Suppressor macrophage treated with lipopolysaccharide for 4 hours (primary cell): ENCODE results near the gene ZNRF1.
A peak's percentile ranks its signal among the peaks of the same experiment; 100 is the strongest.
"Not testable (repeated sequence)": the region's sequence is repeated elsewhere in the genome, so short reads cannot be mapped to it uniquely, and the experiment has no call there.

Source experiments
- DNase-seq: peaks from one replicate; pipeline ENCODE4 v3.0.0-alpha.2; 2020

The ZNRF1 gene

GRCh38 chr16:74998481-74999218 is at the start of gene ZNRF1:
ZNRF1 (plus strand) TSS chr16:74999024; CDS start chr16:74999672, 648 bp downstream.
- DNase-seq, result peak; percentile 91

DNA sequence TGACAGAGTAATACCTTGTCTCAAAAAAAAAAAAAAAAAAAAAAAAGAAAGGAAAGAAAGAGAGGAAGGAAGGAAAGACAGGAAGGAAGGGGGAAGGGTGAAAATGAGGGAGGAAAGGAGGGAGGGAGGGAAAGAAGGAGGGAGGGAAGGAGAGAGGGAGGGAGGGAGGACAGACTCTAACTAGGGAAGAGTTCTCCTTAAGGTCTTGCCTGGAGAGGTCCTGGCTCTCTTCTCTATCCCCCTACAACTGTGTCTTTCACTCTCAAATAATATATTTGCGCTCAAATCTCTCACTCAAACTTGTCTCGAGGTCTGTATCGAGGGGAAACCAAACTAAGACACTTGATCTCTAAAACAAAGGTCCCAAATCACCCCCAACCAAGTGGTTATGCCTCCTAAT is 49.5 kb upstream of the ZNRF1 start:
- DNase-seq, result no peak

- DNase-seq, result no peak
Measured at GRCh38 chr16:74950511-74950910, 48.3 kb upstream of the ZNRF1 start.

DNA sequence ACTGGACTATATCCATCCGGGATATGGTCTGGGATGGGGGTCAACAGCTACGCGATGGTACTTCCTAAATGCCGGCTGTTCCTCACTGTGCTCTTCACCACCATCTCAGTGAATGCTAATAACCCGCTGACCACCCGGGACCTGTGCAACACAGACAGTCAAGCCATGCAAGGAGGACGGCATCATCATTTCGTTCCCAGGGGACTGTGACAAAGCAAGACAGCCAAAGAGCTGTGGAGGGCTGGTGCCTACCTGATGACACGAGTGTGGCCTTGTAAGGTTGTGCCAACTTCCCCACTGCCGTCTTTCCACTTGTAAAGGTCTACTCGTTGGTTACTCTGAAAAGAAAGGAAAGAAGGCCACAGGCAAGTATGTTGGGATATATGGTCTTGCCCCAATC is 47.6 kb upstream of the ZNRF1 start:
- no peak for DNase-seq

DNA sequence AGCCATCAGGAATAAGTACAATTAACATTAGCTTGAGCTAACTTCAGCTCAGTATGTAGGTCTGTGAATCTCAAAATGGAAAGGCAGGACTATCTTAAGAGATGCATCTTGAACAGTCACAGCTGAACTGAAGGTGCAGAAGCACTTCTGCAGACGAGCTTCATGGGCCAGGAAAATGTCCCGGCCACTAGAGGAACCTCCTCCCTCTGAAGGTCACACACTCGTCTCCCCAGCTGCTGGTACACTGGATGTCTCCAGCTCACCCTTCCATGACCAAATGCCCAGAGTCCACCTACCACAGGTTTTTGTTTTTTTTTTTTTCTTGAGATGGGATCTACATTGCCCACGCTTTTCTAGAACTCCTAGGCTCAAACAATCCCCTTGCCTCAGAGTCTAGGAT is 47.1 kb upstream of the ZNRF1 start:
- DNase-seq, result no peak

DNA sequence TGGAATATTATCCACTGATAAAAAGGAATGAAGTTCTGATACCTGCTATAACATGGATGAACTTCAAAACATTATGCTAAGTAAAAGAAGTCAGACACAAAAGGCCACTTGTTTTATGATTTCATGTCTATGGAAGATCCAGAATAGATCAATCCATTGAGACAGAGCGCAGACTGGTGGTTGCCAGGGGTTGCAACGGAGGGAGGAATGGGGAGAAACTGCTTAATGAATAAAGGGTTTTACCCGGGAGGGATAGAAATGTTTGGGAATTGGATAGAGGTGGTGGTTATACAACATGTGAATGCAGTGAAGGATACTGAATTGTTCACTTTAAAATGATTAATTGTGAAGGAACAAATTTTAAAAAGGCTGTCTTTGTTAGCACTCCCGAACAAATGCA is 44.1 kb upstream of the ZNRF1 start:
- no peak for DNase-seq

DNA sequence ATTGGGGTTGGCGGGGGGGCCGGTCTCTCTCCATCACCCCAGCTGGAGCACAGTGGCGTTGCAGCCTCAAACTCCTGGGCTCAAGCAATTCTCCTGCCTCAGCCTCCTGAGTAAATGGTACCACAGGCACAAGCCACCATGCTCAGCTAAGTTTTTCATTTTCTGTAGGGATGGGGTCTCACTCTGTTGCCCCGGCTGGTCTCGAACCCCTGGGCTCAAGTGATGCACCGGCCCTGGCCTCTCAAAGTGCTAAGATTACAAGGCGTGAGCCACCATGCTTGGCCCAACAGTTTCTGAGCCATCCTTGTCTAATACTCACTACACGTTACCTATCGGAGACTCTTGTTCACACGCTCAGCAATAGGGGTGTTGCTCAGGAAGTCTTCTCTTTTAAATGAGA is 25.5 kb upstream of the ZNRF1 start:
- DNase-seq, result no peak

DNA sequence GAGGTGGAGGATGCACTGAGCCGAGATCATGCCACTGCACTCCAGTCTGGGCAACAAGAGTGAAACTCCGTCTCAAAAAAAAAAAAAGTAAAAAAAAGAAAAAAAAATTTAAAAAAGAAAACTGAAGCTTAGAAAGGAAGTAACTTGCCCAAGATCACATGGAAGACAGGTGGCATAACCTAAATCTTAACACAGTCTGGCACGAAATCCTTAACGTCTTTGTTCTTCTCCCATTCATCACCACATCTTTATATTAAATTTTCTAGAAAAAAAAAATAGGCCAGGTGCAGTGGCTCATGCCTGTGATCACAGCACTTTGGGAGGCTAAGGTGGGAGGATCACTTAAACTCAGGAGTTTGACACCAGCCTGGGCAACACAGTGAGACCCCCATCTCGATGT is 23.2 kb upstream of the ZNRF1 start:
- DNase-seq, result no peak

GRCh38 chr16:74982256-74982655 is 16.6 kb upstream of the ZNRF1 start:
- DNase-seq, result no peak

GRCh38 chr16:74984194-74984528 is 14.7 kb upstream of the ZNRF1 start:
- no peak for DNase-seq

DNA sequence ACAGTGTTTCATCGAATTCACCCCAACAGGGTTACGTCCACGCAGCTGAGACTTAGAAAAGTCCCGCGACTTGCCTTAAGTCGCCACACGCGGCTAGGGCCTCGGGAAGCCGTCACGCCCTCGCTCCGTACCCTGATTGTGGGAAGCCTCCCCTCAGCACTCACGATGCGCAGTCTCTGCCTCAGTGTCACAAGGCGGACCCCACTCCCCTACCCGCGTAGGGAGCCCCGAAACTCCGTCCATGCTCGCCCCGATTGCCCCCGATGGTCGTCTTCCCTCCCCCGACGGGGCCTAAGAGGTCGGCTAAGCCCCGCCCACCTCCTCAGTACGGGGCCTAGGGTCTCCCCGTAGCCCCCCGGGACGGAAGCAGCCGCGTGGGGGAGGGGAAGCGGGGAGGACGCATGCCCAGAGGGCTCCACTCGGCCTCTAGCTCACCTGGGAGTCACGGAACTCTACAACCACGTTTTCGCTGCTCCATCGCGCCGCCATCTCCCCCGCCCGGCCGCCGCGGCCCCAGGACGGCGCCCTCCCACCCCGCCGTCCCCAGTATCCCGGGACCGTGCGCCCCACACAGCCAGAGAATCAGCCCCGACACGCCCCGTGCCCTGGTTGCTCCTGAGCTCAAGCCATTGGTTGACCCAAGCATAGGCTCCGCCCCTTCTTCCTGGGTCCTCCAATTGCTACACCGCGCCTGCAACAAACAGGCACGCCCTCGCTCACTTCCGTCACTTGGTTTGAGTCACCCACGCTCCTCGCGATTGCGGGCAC is 14.1 kb upstream of the ZNRF1 start, which contains the start of gene WDR59:
WDR59 (minus strand) TSS at position 595 of the 768 bp plus-strand sequence; CDS start at position 489, 106 bp downstream.
- peak; percentile 100 for DNase-seq

- DNase-seq, result no peak
Measured at GRCh38 chr16:74987027-74987681, 11.7 kb upstream of the ZNRF1 start.

GRCh38 chr16:74989864-74990263 is 9.0 kb upstream of the ZNRF1 start:
- not testable (repeated sequence) for DNase-seq

GRCh38 chr16:74990832-74991231 is 8.0 kb upstream of the ZNRF1 start:
- DNase-seq, result no peak

DNA sequence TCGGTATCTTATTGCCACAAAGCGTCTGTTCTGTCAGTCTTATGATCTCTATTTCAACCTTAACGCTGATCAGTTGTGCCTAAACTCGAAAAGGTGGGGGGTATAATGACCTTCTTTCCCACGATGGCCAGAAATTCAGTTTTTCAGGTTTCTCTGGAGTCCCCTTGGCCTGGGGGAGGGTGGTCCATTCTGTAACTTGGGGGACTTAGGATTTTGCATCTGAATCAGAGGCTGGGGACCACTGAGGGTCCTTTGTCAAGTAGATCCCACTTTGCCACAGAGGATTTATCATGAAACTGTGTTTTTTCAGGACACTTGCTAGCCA is 7.6 kb upstream of the ZNRF1 start:
- no peak for DNase-seq

GRCh38 chr16:74991593-74992403 is 7.0 kb upstream of the ZNRF1 start:
- no peak for DNase-seq

DNA sequence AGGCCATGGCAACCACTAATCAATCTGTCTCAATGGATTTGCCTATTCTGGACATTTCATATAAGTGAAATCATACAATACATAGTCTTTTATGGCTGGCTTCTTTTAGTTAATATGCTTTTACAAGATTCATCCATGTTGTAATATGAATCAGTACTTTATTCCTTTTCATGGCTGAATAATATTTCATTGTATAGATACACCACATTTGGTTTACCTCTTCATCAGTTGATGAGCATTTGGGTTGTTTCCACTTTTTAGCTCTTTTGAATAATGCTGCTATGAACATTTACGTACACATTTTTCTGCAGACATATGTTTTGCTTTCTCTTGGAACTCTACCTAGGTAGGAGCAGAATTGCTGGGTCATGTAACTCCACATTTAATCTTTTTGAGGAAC is 2.8 kb upstream of the ZNRF1 start:
- no peak for DNase-seq

- DNase-seq, result no peak
Measured at GRCh38 chr16:74997042-74997491, 1.8 kb upstream of the ZNRF1 start.

DNA sequence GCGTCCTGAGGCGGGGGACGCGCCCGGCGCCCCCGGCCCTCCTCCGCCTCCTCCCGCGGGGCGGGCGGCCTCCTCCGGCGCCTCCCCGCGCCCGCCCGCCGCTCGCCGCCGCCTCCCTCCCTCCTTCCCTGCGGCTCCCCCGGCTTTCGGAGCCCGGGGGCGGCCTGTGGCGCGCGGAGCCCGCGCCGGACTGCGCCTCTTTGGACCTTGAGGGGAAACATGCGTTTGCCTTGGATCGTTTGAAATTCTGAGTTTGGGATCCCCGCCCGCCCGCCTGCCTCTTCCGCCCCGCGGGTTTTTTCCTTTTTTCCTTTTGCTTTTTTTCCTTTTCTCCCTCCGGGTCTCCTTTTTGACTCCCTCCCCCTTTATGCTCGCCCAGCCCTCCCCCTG is 390 bp downstream of the ZNRF1 start:
- peak; percentile 39 for DNase-seq

DNA sequence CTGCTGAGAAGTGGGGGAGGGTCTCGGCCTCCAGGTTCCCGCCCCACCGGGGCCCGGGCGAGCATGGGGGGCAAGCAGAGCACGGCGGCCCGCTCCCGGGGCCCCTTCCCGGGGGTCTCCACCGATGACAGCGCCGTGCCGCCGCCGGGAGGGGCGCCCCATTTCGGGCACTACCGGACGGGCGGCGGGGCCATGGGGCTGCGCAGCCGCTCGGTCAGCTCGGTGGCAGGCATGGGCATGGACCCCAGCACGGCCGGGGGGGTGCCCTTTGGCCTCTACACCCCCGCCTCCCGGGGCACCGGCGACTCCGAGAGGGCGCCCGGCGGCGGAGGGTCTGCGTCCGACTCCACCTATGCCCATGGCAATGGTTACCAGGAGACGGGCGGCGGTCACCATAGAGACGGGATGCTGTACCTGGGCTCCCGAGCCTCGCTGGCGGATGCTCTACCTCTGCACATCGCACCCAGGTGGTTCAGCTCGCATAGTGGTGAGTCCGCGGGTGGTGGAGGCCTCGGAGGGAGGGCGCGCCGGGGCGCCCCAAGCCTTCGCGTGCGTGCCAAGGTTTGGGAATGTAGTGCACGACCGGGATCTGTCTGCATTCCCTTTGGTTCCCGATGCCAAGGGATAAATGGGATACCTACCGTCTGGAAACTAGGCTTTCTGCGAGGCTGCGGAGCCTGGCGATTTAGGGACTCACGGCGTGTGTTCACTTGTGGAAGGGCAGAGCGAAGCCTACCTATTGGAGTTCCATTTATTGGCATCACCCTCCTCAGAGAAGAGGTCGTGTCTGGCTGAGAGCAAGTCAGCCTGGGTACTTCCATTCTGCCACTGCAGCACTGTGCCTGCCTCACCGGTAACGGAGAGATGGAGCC is 1.0 kb downstream of the ZNRF1 start:
- no peak for DNase-seq

DNA sequence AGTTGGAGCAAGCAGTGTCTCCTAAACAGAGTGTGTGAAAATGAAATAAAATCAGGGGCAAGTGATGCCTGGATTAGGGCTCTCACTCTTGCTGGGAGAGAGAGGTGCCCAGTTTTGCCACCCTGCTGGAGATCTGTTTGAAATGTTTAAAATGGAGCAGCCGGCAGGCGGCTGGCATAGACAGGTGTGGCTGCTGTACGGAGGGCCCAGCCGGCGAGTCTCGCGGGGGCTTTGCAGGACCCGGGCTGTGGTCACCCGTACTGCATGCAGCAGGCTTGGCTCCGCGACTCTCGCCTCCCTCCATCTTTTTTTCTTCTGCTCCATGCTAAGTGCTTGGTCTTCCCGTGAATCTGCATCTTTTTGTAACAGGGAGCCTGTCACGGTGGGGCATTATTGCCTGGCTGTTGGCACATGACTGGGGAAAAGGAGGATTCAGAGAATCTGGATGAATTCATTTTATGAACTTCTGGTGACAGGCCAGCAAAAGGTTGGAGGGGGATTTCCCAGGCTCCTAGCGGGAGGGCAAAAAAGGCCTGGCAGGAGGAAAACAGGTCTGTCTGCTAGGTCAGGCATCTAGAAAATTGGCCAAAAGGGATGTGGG is 1.8 kb downstream of the ZNRF1 start:
- peak; percentile 50 for DNase-seq

DNA sequence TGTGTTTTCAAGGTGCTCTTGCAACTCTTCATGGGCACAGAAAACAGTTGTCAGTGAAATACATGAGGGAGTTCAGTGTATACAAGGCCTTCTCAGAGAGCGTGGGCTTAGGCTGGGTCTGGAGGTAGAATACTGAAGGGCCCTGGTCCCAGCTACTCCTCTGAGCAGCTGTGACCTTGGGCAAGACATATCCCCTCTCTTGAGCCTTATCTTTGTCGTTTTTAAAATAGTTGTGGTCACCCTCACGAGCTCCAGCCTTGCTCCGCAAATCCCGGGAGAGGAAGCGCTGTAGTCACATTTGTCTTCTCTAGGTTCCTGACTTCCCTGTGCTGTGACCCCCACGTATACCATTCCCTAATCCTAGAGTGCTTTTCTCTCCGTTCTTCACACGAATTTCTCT is 3.6 kb downstream of the ZNRF1 start:
- no peak for DNase-seq
